ENCODE results near the gene WASHC4.

The WASHC4 gene

DNA sequence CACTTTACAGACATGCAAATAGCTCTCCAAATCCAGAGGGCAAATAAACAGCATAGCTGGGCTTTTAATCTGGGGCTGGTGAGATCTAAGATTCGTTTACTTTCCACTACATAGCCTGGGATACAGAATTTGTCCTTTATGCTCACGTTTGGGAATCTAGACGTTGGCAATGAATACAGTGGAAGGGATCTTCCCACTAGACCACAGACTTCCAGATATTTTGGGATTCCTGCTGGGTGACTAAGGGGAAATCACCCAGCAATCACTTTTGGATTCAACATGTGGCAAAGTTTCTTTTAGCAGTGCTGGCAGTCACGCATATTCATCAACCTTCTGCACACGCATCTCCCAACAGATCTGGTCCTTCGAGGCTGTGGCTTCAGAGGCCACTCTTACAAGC, 104.9 kb downstream of the WASHC4 start:
- DNase-seq = no peak

- DNase-seq = no peak
Observed at GRCh38 chr12:105214148-105214547, 106.6 kb downstream of the WASHC4 start.

- DNase-seq = no peak
Observed at GRCh38 chr12:105214670-105215375, 107.3 kb downstream of the WASHC4 start.

DNA sequence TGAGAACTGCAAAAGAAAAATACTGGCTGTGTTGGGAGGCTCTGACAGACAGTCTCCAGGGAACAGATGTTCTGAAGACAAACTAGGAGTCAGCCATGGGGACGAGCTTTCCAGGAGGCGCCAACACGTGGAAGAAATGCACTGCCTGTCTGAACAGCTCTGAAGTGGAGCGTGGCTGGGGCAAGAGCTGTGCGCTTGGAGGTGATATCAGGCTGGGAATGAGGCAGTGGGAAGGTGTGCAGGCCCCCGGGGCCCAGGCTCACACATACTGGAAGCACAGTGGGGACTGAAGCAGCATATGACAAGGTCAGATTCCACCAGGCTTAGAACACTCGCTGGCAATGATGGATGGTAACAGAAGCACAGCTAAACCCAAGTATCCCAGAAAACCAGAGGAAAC, 110.9 kb downstream of the WASHC4 start:
- no peak for DNase-seq
